HG03196 (cell line): ENCODE results near the gene RERE.

Experiments
- ATAC-seq: cut with Tn5 transposase; IDR thresholded peaks from one replicate; pipeline ENCODE4 v1.9.1; 2021; ENCODE audit not compliant: unreplicated experiment

The RERE gene

DNA sequence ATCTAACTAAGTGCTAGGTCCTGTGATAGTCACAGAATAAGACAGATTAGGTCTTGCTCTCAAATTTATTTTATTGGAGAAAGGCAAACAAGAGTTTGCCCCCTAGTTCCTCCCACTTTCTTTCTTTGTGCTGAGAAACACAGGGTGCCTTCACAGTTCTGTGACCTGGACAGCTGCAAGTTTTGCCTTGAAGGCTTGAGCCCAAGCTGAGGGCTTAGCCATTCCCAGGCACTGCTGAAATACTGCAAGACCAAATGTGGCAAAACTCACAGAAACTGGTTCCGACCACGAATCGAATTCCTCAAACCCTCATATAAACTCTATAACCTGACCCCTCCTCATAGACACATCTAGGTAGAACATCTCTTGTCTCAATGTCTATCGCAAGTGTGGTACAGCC lies 227.9 kb downstream of the RERE start:
- no peak for ATAC-seq

DNA sequence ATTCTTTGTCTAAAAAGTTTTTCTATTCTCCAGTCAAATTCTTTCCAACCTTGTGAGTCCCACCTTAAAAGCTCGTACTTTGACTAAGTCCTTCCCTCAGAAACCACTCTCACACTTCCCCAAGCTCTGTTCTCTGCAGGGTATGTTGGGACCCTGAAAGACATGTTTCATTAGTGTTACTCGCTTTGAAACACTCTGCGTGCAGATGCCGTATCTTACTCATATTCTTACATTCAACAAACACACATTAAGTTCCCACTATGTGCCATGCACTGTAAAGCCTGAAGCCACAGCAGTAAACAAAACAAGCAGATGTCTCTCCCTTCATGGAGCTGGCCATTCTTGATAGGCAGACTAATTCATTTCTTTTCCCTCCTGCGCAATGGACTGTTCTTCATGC lies 229.7 kb downstream of the RERE start:
- no peak for ATAC-seq

DNA sequence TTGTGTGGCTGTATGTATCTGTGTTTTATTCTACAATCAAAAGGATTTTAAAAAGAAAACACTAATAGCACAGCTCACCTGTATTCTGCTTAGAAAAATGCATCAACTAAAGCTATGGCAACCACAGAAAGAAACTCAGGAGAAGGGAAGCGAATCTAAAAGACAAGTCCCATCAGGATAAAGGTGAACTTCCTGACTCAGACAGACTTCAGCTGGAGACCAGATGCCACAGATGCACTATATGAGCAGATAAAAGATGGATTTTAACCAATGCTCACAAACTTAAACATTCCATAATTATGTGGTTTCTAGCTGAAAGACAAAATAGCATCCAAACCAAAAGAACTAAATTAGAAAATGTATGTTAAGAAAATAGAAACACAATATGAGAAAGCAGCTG lies 231.0 kb downstream of the RERE start:
- ATAC-seq: no peak

GRCh38 chr1:8584316-8584715 lies 233.1 kb downstream of the RERE start:
- ATAC-seq: no peak

GRCh38 chr1:8583031-8583430 lies 234.4 kb downstream of the RERE start:
- ATAC-seq: no peak

GRCh38 chr1:8580566-8580965 lies 236.9 kb downstream of the RERE start:
- ATAC-seq: no peak

DNA sequence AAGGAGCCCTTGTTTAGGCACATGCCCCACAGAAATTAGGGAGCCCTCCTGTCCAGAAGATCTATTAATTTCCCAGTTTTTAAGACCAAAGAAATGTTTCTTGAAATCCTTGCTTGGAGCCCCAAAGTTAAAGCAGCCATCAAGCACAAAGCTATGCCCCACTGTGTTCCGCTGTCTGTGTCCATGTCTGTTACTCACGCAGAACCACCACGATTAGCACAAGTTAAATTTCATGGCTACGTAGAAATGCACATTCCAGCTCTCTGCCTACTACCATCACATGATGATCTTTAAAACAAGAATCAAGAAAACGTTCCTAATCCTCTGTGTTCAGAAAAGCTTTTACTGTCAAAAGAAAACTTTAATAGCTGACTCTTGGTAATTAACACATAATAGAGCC lies 238.5 kb downstream of the RERE start:
- ATAC-seq: no peak

DNA sequence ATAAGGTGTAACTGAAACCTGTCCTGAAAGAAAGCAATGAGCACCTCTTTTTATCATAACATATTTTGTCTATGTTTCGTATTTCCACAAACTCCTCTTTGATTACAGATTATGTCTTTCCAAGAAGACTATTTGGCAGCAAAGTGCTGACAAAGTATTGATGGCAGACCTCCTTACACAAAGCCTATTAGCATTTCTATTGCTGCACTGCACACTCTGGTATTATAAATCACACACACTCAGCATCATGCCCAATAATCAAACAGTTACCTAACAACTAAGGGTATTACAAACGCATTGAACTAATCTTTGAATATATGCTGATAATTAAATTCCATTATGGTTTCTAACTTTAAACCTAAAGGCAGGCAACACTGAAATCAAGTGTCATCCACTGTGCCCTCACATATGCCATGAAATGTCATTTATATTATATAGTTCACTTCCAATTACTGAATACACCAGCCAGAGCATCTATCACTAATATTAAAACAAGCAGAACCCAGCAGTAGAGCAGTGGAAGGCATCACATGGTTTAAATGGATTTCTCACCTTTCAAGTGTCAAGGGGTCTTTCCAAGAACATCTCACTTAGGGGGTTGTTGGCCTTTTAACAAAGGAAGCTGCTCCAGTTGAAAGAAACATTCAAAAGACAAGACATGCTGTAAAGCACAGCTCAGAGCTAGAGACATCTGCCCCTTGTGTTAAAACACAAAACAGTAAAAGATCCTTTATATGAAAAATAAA lies 239.1 kb downstream of the RERE start:
- ATAC-seq: no peak

DNA sequence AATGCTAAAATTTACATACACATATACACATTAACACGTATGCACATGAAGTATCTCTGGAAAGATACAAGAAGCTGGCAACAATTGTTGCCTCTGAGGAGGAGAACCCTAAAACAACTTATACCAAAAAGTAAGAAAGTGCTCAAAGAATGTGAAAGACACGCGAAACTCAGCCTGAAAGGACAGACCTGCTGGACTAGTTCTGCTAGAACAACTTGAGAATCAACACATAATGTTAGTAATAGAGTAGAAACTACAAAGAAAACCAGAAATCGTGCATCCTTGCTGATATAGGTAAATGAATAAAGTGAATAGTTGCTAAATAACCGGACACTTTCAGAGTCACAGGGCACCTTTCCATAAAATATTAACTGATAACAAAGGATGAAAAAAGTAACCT lies 242.5 kb downstream of the RERE start:
- no peak for ATAC-seq

DNA sequence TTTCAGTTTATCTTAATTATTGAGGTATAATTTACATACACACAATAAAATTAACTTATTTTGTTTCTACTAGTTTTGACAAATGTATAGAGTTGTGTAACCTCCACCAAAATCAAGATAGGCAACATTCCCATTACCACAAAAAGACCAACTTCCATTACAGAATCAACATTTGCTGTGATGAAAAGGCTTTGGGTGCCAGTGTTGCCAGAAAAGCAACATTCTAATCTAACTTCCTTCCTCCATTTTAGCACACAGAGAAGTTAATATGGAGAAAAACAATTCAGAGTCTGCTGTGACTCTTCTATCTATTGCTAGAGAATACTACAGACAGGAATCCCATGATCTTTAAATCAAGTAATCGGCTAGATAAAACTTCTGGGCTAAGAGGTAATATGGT lies 245.3 kb downstream of the RERE start:
- no peak for ATAC-seq

DNA sequence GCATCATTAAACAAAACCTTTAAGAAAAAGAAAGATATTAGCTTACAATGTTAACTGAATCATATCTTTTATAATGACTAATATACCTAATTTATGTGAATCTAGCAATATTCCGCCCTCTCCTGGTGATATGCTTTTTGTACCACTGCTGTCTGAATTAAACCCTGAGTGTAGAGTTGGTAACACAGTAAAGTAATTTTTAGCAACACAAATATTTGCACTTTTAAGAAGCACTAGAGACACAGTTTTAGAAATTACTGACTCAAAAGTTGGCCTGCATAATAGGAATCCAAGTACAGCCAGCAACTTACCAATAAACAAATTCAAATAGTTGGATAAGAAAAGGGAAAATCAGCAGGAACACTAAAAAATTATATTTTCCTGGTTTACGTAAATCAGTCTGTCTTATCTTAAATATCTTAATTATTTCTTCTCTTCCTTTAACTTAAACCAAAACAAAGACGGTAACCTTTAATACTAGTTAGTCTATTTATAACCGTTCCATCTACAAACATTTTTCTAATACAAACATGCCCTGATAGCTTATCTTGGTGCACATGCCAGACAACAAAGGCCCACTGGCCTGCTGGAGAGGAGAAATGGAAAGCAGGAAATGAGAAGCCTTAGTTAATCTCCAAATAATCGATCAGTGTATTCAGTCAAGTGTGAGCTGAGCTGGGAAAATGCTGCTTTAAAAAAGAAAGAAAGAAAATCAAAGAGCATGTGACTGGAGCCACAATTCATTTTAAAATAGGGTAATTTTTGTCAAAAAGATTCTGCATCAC lies 246.0 kb downstream of the RERE start:
- ATAC-seq: no peak

GRCh38 chr1:8570465-8570864 lies 247.0 kb downstream of the RERE start:
- no peak for ATAC-seq

DNA sequence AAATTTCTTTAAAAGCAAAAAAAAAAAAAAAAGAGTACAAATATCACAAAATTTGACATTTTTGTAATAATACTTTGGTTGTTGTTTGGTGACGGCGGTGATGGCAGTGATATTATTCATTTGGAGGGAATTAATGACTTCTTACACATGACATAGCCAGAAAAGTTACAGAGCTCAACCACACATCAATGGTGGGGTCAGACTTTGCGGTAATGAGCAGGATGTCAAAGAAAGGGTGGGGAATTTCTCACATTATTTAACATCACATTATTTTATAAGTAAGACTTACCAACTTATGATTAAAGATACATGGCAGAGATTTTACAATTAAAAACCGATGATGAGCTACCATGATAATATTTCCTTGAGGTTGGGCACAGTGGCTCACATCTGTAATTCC lies 248.2 kb downstream of the RERE start:
- no peak for ATAC-seq

DNA sequence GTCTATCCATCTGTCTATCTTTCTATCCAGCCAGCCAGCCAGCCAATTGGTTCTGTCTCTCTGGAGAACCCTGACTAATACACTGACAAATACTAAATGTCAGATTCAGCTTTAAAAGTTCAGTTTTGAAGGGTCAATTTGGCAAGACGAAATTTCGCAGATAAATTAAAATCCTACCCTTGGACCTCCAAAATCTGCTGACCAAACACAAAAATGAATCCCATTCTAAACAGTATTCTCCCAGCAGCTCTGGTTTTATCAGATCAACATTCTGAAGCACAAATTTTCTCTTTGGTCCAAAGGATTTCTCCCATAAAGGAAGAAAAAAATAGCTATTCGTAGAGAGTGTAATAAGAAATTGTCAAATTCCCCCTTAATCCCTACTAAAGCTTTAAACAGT lies 248.6 kb downstream of the RERE start:
- no peak for ATAC-seq

- ATAC-seq: no peak
Measured at GRCh38 chr1:8567146-8567545, 250.3 kb downstream of the RERE start.

- no peak for ATAC-seq
Measured at GRCh38 chr1:8565802-8566201, 251.6 kb downstream of the RERE start.

DNA sequence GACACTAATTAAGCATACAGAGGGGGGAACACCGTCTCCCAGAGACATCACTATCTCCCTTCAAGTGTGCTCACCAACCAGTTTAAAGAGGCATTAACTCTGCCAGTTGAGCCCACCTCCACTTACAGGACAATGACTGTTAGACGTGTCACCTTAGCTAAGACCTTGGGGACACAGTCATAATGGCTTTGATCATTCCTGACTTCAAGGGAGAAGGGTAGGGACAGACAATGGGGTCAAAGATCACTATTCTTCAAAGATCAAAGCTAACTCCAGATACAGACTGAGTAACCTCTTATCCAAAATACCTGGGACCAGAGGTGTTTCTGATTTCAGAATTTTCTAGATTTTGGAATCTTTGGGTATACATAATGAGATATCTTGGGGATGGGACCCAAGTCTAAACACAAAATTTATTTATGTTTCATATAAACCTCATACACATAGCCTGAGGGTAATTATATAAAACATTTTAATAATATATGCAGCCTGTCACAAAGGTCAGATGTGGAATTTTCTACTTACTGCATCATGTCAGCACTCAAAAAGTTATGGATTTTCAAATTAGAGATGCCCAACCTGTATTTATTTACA lies 253.4 kb downstream of the RERE start:
- no peak for ATAC-seq

GRCh38 chr1:8562881-8563865 lies 254.3 kb downstream of the RERE start:
- ATAC-seq: no peak

DNA sequence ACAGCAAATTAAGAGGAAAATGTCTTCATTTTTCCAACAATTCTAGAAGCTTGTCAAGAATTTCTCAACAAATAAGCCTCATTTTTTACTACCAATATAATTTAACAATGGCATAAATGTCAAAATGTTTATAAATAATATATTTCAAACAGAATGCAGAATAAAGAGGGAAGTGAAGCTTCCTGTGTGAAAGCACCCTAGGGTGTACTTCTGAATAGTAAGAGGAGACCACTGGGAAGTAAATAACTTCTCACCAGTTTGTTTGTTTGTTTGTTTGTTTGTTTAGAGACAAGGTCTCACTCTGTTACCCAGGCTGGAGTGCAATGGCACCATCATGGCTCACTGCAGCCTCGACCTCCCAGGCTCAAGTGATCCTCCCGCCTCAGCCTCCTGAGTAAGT lies 255.2 kb downstream of the RERE start:
- ATAC-seq: no peak

- no peak for ATAC-seq
Measured at GRCh38 chr1:8560611-8561544, 256.6 kb downstream of the RERE start.
